MCF 10A (cell line): ENCODE data around the gene TREX2. TPM values are rescaled to one million over a fixed set of nuclear protein-coding genes. Genes with fewer than 3 reads are reported as not detected.

ENCODE experiments used
- BruUV-seq: library from RNA; stranded (reverse); fragments of 400-500 nt; replicated peaks from 2 replicates; lab custom pipeline; 2021; lab: Mats Ljungman, UMichigan
- CTCF ChIA-PET: fragments of 300-600 bp; sonication (Branson Sonifier 250); formaldehyde crosslinking; extraction: SDS; loops from one replicate; lab custom pipeline; 2021; ENCODE audit warnings: antibody characterized with exemption, inconsistent platforms; lab: Yijun Ruan, JAX
- POLR2A ChIA-PET: fragments of 300-600, 350-650 bp; sonication (Branson Sonifier 250); formaldehyde crosslinking; extraction: SDS; loops from one replicate; lab custom pipeline; 2020; ENCODE audit warnings: antibody characterized with exemption, inconsistent platforms; lab: Yijun Ruan, JAX
- DNase-seq: peaks from one replicate; pipeline ENCODE4 v3.0.0-alpha.2; 2018; ENCODE audit not compliant: unreplicated experiment
- H3K27ac Mint-ChIP-seq: one replicate; pipeline ENCODE4 v1.8.0; 2022; ENCODE audit warnings: mild to moderate bottlenecking, low read depth, mixed read lengths; ENCODE audit not compliant: unreplicated experiment
- H3K27me3 Mint-ChIP-seq: one replicate; pipeline ENCODE4 v1.8.0; 2022; ENCODE audit warnings: mixed read lengths; ENCODE audit not compliant: insufficient read depth, unreplicated experiment
- H3K36me3 Mint-ChIP-seq: one replicate; pipeline ENCODE4 v1.8.0; 2022; ENCODE audit warnings: mild to moderate bottlenecking, moderate library complexity, mixed read lengths; ENCODE audit not compliant: insufficient read depth, unreplicated experiment
- H3K4me1 Mint-ChIP-seq: one replicate; pipeline ENCODE4 v1.8.0; 2022; ENCODE audit warnings: mixed read lengths; ENCODE audit not compliant: insufficient read depth, unreplicated experiment
- H3K4me3 Mint-ChIP-seq: one replicate; pipeline ENCODE4 v1.8.0; 2022; ENCODE audit warnings: mild to moderate bottlenecking, moderate library complexity, mixed read lengths; ENCODE audit not compliant: unreplicated experiment
- H3K9me3 Mint-ChIP-seq: one replicate; pipeline ENCODE4 v1.8.0; 2022; ENCODE audit warnings: mixed read lengths; ENCODE audit not compliant: unreplicated experiment
- CTCF ChIP-seq: fragments of 200-600 bp; IDR thresholded peaks from one replicate; pipeline ENCODE4 v1.8.0; 2022; ENCODE audit warnings: antibody characterized with exemption, mild to moderate bottlenecking; ENCODE audit not compliant: unreplicated experiment
- intact Hi-C: fragments of 100-400 bp; cut with micrococcal nuclease; formaldehyde crosslinking; loops from 2 replicates; pipeline ENCODE4 v1.14.1; 2022
- total RNA-seq: library from RNA; stranded (reverse); gene quantifications from 2 replicates; pipeline ENCODE4 v1.2.3, GENCODE V29; 2022

The TREX2 gene
- total RNA-seq, 1 experiment from 2014 or later: 0.75 TPM

DNA sequence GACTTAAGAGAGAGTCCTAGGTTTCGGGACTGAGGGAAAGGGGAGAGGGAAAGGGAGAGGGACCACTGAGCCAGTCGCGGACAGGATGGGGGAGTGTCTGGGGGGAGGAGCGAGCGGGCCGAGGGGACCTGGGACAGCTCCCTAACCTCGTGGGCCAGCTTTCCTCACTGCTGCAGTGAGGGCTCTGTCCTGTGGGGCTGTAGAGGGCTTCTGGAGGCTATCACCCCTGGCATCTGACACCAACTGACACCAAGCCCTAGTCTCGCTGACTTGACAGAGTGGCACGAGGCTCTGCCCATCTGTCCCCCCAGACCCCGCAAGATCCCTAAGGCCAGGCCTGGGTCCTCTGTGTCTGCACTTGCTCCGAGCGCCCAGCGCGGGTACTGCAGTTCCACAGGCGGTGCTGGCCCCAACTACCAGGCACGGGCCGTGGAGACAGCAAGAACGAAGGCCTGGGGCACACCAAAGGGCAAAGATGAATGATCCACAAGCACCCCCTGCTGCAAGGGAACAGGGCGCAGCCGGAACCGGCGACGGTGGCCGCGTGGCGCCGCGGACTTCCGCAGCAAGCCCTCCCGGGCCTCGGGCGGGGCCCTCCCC lies 24.1 kb upstream of the TREX2 start:
- Mint-ChIP-seq H3K27ac (peak overlapping the region; percentile 35), H3K4me1 (no peaks in the 10 kb centered on the region), H3K36me3 (no peaks in the 10 kb centered on the region), H3K27me3 (no peaks in the 10 kb centered on the region), H3K9me3 (no peaks in the 10 kb centered on the region), H3K4me3 (peak overlapping the region; percentile 75)
- DNase-seq: peak; percentile 9
- POLR2A ChIA-PET: interaction anchor here (0.6 to 1.2 kb wide), 2 partner anchors 25 to 46 kb away, joined by 3 read pairs; partner anchors contain the start of gene BGN
- CTCF ChIA-PET: interaction anchor here (0.5 to 3.2 kb wide), 3 partner anchors 34 to 408 kb away, joined by 3 to 13 read pairs (median 6); no protein-coding TSS in a partner anchor
- intact Hi-C loops: no loop called here
- TSS peak; percentile 52 for BruUV-seq
- peak; percentile 22 for TF ChIP-seq CTCF

DNA sequence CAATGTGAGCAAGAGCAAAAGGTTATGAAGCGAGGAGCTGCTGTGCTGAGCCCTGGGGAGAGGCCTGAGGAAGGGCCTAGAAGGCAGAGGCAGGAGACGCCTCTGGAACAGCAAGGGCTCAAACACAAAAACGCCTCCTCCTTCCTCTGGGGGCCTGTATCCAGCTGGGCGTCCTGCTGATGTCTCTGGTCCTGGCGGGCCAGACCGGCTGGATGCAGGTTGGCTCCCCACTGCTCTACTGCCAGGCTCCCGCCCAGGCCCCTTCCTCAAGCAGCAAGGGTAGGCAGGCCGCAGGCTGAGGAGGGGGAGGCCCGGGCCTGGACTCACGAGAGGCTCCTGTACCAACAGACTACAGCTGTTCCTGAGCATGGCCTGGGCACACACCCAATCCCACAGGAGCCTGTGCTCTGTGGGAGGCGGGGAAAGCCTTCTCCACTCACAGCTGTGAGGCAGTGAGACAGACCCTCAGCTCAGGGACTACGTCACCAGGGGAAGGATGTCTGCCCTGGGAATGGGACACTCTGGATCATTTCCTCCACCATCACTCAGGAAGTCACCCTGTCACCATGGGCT lies 22.2 kb upstream of the TREX2 start:
- H3K36me3 Mint-ChIP-seq: no peaks in the 10 kb centered on the region
- CTCF ChIA-PET: no interaction called here
- H3K9me3 Mint-ChIP-seq: no peaks in the 10 kb centered on the region

DNA sequence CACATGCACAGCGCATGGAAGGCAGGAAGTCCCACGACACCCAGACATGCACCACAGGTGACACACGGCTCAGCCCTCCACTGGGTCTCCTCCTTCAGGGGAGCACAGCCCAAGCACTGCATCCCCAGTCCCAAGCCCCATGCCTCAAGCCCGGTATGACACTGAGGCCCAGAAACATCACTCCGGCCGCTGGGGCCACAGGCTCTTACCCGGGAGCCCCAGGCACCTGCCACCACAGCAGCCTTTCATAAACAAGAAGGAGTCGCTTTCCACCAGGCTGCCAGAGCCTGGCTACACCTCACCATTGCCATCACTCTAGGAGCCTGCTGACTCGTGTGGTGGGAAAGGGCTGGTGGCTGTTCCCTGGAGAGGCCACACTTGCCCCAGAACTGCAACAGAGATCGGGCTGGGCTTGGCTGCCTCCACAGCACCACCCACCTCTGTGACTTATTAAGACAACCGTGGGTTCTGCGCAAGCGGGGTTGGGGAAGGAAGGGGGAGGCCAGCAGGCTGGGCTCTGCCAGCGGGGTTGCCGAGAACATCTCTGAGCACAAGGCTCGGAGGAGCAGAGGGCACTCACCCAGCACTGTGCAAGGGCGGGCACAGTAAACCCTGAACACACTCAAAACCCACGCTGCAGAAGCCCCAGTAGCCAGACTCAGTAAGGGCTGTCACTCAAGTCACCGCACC lies 20.0 kb upstream of the TREX2 start:
- intact Hi-C loops: no loop called here
- ChIA-PET CTCF (no interaction called here), POLR2A (no interaction called here)
- Mint-ChIP-seq H3K27ac (no peak overlapping the region), H3K27me3 (no peaks in the 10 kb centered on the region), H3K4me1 (no peaks in the 10 kb centered on the region), H3K36me3 (peaks cover 5% of the 10 kb centered on the region), H3K4me3 (no peak overlapping the region), H3K9me3 (no peaks in the 10 kb centered on the region)
- no peak for DNase-seq
- TF ChIP-seq CTCF: no peak
- BruUV-seq: no TSS peak

More for the DNA sequence above, 22.2 kb upstream of the TREX2 start:
- H3K27ac Mint-ChIP-seq: no peak overlapping the region
- no TSS peak for BruUV-seq
- H3K27me3 Mint-ChIP-seq: no peaks in the 10 kb centered on the region
- H3K4me3 Mint-ChIP-seq: no peak overlapping the region
- no peak for DNase-seq
- no peak for TF ChIP-seq CTCF
- POLR2A ChIA-PET: no interaction called here
- no peaks in the 10 kb centered on the region for H3K4me1 Mint-ChIP-seq
- intact Hi-C loops: no loop called here

GRCh38 chrX:153464116-153464515 lies 18.3 kb upstream of the TREX2 start:
- intact Hi-C loops: no loop called here
- H3K9me3 Mint-ChIP-seq: no peaks in the 10 kb centered on the region
- POLR2A ChIA-PET: no interaction called here
- CTCF ChIA-PET: no interaction called here
- no peaks in the 10 kb centered on the region for H3K27me3 Mint-ChIP-seq
- no peak for DNase-seq
- no TSS peak for BruUV-seq
- TF ChIP-seq CTCF: no peak
- no peaks in the 10 kb centered on the region for H3K4me1 Mint-ChIP-seq
- H3K36me3 Mint-ChIP-seq: peaks cover 9% of the 10 kb centered on the region
- H3K27ac Mint-ChIP-seq: no peak overlapping the region
- no peak overlapping the region for H3K4me3 Mint-ChIP-seq
